Lower leg skin (tissue), 4 donors: ENCODE data around the gene MLST8. TPM values are rescaled to one million over a fixed set of nuclear protein-coding genes. Genes with fewer than 3 reads are reported as not detected.

Source experiments
- DNase-seq, 2 donors: peaks; one replicate each; pipeline ENCODE4 v3.0.0-alpha.2; 2019; ENCODE audit warnings: low spot score in 2 of 2
- H3K4me3 ChIP-seq: fragments of 200-600 bp; sonication (generic); 2 replicates; pipeline ENCODE4 v1.5.1; 2017; ENCODE audit warnings: mild to moderate bottlenecking, low read depth; ENCODE audit not compliant: poor library complexity, severe bottlenecking
- POLR2A ChIP-seq, 2 donors: fragments of 450-650 bp; IDR thresholded peaks; one replicate each; pipeline ENCODE4 v1.6.1; 2016 to 2017; ENCODE audit warnings: antibody characterized with exemption in 2 of 2, mild to moderate bottlenecking in 1 of 2, moderate library complexity in 1 of 2
- WGBS, 2 donors: methylation state at CpG; one replicate each; pipeline ENCODE4 v1.1.5; 2018; 5-methylcytosine and 5-hydroxymethylcytosine counted together
- intact Hi-C: fragments of 100-400 bp; cut with DNase I; formaldehyde crosslinking; loops from one replicate; pipeline ENCODE4 v1.15.0; 2023; ENCODE audit warnings: low total_unique reads
- total RNA-seq, 4 donors: library from RNA; depleted of rRNA; stranded (reverse); fragments of >200 nt; gene quantifications; one replicate each; pipeline ENCODE4 v1.1.0, GENCODE V29; 2016
- TF ChIP-seq, protein P1 (sequence below), 3 donors: fragments of 450-650 bp; IDR thresholded peaks; one replicate each; pipeline ENCODE4 v1.5.1; 2016; ENCODE audit warnings: antibody characterized with exemption in 3 of 3, mild to moderate bottlenecking in 3 of 3, moderate library complexity in 2 of 3

The MLST8 gene
- total RNA-seq, 4 donors from 2014 or later: 43.8 to 69.4 (median 54.9) TPM

DNA sequence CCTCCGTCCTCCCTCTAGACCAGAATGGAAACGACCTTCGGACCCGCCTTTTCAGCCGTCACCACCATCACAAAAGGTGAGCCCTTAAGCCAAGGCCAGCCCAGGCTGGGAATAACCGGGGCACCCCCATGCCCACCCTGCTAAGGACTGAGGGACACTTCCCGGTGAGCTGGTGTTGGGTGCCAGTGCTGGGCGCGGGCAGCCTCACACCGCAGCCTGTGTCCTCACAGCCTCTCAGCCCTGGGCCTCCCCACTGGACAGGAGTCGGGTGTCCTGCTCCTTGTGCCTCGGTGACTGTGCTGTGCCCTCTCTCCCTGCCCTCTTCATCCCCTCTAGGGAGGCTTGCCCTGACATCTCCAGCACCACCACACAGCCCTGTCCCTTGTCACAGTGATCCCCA lies 39.4 kb upstream of the MLST8 start:
- intact Hi-C loops: no loop called here
- no peak for TF ChIP-seq POLR2A (IDR thresholded peaks at IDR 0.05)
- TF ChIP-seq, protein P1, sequence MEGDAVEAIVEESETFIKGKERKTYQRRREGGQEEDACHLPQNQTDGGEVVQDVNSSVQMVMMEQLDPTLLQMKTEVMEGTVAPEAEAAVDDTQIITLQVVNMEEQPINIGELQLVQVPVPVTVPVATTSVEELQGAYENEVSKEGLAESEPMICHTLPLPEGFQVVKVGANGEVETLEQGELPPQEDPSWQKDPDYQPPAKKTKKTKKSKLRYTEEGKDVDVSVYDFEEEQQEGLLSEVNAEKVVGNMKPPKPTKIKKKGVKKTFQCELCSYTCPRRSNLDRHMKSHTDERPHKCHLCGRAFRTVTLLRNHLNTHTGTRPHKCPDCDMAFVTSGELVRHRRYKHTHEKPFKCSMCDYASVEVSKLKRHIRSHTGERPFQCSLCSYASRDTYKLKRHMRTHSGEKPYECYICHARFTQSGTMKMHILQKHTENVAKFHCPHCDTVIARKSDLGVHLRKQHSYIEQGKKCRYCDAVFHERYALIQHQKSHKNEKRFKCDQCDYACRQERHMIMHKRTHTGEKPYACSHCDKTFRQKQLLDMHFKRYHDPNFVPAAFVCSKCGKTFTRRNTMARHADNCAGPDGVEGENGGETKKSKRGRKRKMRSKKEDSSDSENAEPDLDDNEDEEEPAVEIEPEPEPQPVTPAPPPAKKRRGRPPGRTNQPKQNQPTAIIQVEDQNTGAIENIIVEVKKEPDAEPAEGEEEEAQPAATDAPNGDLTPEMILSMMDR (IDR thresholded peaks at IDR 0.05): no peak
- 95 to 98% methylated on average over 11 to 12 of the region's 12 CpGs for WGBS, 2 donors
- no peak for DNase-seq
- no peak overlapping the region for H3K4me3 ChIP-seq

DNA sequence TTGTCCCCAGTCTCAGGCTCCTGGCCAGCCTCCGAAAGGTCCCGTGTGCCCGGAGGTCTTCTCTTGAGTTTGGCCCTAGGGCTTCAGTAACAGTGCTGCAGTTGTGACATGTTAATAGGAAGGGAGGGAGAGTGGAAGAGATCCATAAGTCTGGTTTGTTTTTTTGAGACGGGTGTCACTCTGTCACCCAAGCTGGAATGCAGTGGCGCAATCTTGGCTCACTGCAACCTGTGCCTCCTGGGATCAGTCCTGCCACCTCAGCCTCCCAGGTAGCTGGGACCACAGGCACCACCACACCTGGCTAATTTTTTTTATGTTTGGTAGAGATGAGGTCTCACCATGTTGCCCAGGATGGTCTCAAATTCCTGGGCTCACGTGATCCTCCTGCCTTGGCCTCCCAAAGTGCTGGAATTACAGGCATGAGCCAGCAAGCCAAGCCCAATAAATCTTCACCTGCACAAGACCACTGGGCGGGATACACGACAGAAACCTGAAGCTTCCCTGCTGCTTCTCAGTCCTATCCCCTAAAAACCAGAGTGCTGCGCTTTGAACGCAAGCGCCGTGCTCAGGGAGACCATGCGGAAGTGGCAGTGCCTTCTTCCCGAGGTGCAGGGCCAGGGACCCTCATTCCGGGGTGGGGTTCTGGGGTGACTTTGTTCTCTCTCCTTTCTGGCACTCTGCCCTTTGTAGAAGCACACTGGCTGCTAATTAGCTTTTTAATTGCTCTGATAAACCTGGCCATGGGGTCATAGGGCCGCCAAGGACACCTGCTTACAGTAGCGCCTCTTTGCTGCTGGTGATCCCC lies 38.8 kb upstream of the MLST8 start:
- intact Hi-C loops: no loop called here
- 80 to 85% methylated on average over 17 of the region's 17 CpGs for WGBS, 2 donors
- no peak for TF ChIP-seq POLR2A (IDR thresholded peaks at IDR 0.05)
- TF ChIP-seq, protein P1 (IDR thresholded peaks at IDR 0.05): no peak
- no peak for DNase-seq
- no peak overlapping the region for H3K4me3 ChIP-seq

DNA sequence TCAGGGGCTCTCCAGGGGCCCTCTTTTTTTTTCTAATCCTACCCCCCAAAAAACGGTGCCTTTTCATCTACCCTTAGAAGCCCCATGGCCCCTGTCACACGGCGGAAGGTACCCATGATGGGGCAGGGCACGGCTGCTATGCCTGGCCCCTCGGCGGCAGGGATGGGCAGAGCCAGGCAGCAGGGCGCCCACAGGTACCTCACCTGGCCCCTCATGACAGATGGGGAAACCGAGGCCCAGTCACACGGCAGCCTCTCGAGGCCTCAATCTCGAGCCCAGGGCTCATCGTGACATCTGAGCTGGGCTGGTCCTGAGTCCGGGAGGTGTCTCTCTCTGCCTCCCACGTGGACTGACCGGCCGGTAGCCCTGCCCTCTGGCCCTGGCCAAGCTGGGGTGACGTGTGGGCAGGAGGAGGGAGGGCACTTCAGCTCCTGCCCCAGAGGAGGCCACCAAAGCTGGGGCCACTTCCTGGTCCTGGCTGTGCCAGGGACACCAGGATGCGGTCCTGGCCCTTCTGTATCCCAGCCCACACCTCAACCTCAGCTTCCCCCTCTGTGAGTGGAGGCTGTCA lies 38.1 kb upstream of the MLST8 start:
- TF ChIP-seq, protein P1 (IDR thresholded peaks at IDR 0.05): no peak
- no peak for TF ChIP-seq POLR2A (IDR thresholded peaks at IDR 0.05)
- WGBS, 2 donors: 91 to 94% methylated on average over 12 to 18 of the region's 18 CpGs
- no peak for DNase-seq
- intact Hi-C loops: no loop called here
- H3K4me3 ChIP-seq: no peak overlapping the region

DNA sequence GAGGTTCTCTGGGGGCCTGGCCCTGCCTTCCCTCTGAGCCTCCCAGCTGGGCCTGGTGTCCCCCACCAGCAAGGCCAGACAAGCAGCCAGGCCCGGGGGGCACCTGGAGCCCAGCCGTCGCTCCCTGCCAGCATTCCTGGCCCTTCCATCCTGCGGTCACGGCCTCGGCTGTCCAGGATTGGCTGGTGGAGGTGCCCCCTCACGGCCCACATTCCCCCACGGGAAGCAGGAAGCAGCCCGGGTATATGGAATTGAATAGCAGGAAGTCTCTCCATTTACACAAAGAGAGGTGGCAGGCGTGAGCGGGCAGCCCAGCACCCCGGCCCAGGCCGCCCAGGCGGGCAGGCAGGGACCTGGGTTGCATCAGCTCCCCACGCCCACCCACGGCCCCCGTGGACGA lies 35.2 kb upstream of the MLST8 start:
- WGBS, 2 donors: 67 to 90% methylated on average over 6 to 15 of the region's 18 CpGs
- DNase-seq: no peak
- TF ChIP-seq POLR2A (IDR thresholded peaks at IDR 0.05): no peak
- TF ChIP-seq, protein P1 (IDR thresholded peaks at IDR 0.05): no peak
- intact Hi-C loops: no loop called here
- no peak overlapping the region for H3K4me3 ChIP-seq

DNA sequence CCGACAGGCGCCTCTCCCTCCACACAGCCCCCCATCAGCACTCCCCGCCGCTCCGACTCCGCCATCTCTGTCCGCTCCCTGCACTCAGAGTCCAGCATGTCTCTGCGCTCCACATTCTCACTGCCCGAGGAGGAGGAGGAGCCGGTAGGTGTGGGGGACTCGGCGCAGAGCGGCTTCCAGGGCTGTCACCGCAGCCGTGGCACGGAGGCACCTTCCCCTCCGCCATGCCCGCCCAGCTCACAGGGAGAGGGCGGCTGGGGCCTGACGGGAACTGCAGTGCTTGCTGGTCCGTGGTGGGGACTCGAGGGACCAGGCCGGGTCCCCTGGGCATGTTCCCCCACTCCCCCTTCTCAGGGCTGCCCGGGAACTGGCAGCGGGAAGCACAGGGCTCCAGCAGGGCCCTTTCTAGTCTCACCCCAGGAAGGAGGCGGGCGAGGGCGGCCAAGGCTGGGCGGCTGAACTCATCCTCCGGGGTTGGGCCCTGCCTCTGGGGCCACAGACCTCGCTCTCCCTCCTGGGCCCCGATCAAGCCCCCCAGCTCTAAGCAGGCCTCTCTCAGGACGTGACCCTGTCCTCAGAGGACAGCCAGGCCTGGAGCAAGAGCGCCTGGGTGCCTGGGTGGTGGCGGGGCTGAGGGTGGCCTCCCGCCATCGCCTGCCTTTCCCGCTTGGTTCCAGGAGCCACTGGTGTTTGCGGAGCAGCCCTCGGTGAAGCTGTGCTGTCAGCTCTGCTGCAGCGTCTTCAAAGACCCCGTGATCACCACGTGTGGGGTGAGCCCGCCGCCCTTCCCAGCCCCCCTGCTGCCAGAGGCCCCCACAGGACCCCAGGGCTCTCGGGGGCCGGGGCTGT lies 34.4 kb upstream of the MLST8 start:
- intact Hi-C loops: no loop called here
- WGBS, 2 donors: 87 to 94% methylated on average over 34 to 37 of the region's 47 CpGs
- TF ChIP-seq, protein P1 (IDR thresholded peaks at IDR 0.05): no peak
- TF ChIP-seq POLR2A (IDR thresholded peaks at IDR 0.05): no peak
- no peak overlapping the region for H3K4me3 ChIP-seq
- DNase-seq: no peak
